Neural progenitor cell (in vitro differentiated cells): ENCODE data around the gene ZBTB4.
A peak's percentile ranks its signal among the peaks of the same experiment; 100 is the strongest.

Experiments
- EZH2 ChIP-seq: fragments of 200-600 bp; sonication (generic); IDR thresholded peaks from 2 replicates; pipeline ENCODE4 v1.6.1; 2017; ENCODE audit warnings: antibody characterized with exemption, mild to moderate bottlenecking, moderate library complexity
- EZH2phosphoT487 ChIP-seq: fragments of 200-600 bp; sonication (generic); IDR thresholded peaks from 2 replicates; pipeline ENCODE4 v1.6.1; 2017; ENCODE audit warnings: antibody characterized with exemption
- TF ChIP-seq, protein P1 (sequence below): fragments of 200-600 bp; sonication (generic); IDR thresholded peaks from 2 replicates; pipeline ENCODE4 v1.5.1; 2017; ENCODE audit warnings: antibody characterized with exemption, mild to moderate bottlenecking

- TF ChIP-seq EZH2 (no peak), EZH2phosphoT487 (no peak)
- TF ChIP-seq, protein P1, sequence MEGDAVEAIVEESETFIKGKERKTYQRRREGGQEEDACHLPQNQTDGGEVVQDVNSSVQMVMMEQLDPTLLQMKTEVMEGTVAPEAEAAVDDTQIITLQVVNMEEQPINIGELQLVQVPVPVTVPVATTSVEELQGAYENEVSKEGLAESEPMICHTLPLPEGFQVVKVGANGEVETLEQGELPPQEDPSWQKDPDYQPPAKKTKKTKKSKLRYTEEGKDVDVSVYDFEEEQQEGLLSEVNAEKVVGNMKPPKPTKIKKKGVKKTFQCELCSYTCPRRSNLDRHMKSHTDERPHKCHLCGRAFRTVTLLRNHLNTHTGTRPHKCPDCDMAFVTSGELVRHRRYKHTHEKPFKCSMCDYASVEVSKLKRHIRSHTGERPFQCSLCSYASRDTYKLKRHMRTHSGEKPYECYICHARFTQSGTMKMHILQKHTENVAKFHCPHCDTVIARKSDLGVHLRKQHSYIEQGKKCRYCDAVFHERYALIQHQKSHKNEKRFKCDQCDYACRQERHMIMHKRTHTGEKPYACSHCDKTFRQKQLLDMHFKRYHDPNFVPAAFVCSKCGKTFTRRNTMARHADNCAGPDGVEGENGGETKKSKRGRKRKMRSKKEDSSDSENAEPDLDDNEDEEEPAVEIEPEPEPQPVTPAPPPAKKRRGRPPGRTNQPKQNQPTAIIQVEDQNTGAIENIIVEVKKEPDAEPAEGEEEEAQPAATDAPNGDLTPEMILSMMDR: peak; percentile 78
Measured at GRCh38 chr17:7436556-7437368, 42.7 kb downstream of the ZBTB4 start.
